ENCODE data around the gene UBR3.
A peak's percentile ranks its signal among the peaks of the same experiment; 100 is the strongest.

The UBR3 gene

GRCh38 chr2:170073288-170073687 lies 246.0 kb downstream of the UBR3 start:
- DNase-seq (ENCODE audit: low read depth) = peak; percentile 97
- TF ChIP-seq CTCF (IDR thresholded peaks at IDR 0.05; ENCODE audit: low read length, missing control alignments) = no peak
- H3K4me3 ChIP-seq (replicated peaks; ENCODE audit: low read depth, low read length) = no peak overlapping the region

- TF ChIP-seq CTCF (IDR thresholded peaks at IDR 0.05; ENCODE audit: low read length, missing control alignments) = no peak
- no peak for DNase-seq (ENCODE audit: low read depth)
- no peak overlapping the region for H3K4me3 ChIP-seq (replicated peaks; ENCODE audit: low read depth, low read length)
Observed at GRCh38 chr2:170076189-170076588, 248.9 kb downstream of the UBR3 start.

GRCh38 chr2:170077830-170078569 lies 250.7 kb downstream of the UBR3 start:
- no peak for DNase-seq (ENCODE audit: low read depth)
- no peak overlapping the region for H3K4me3 ChIP-seq (replicated peaks; ENCODE audit: low read depth, low read length)
- TF ChIP-seq CTCF (IDR thresholded peaks at IDR 0.05; ENCODE audit: low read length, missing control alignments) = no peak

GRCh38 chr2:170084820-170085491 lies 257.7 kb downstream of the UBR3 start:
- DNase-seq (ENCODE audit: low read depth) = no peak
- H3K4me3 ChIP-seq (replicated peaks; ENCODE audit: low read depth, low read length) = no peak overlapping the region
- no peak for TF ChIP-seq CTCF (IDR thresholded peaks at IDR 0.05; ENCODE audit: low read length, missing control alignments)

- H3K4me3 ChIP-seq (replicated peaks; ENCODE audit: low read depth, low read length) = no peak overlapping the region
- TF ChIP-seq CTCF (IDR thresholded peaks at IDR 0.05; ENCODE audit: low read length, missing control alignments) = no peak
- DNase-seq (ENCODE audit: low read depth) = no peak
Observed at GRCh38 chr2:170086117-170086688, 258.9 kb downstream of the UBR3 start.

GRCh38 chr2:170086751-170087412 lies 259.6 kb downstream of the UBR3 start:
- peak; percentile 36 for DNase-seq (ENCODE audit: low read depth)
- no peak for TF ChIP-seq CTCF (IDR thresholded peaks at IDR 0.05; ENCODE audit: low read length, missing control alignments)
- H3K4me3 ChIP-seq (replicated peaks; ENCODE audit: low read depth, low read length) = no peak overlapping the region
